ENCODE results near the gene MEGF10. TPM values are rescaled to one million over a fixed set of nuclear protein-coding genes. Genes with fewer than 3 reads are reported as not detected.

MEGF10 gene
- total and polyA plus RNA-seq, 2 of the 8 experiments (the other 6 are each of a cell fraction or from before 2014, with no cell fraction given), result 38.2 to 53.1 TPM

- no peak overlapping the region for H2AK5ac ChIP-seq (ENCODE audit: low read depth, low read length)
- no peak overlapping the region for H3K4me3 ChIP-seq (ENCODE audit: extremely low read depth in 1 of 4, insufficient read depth in 2 of 4, low read depth in 3 of 4, low read length in 4 of 4)
- H2BK5ac ChIP-seq (ENCODE audit: low read depth, low read length), result no peak overlapping the region
- DNase-seq (ENCODE audit: low read depth in 1 of 2, low spot score in 2 of 2), result no peak
- H4K8ac ChIP-seq (ENCODE audit: extremely low read depth, insufficient read depth, low read length), result no peak overlapping the region
- no peaks in the 10 kb centered on the region for H3K79me1 ChIP-seq (ENCODE audit: low read depth, low read length)
- H3K4me2 ChIP-seq (ENCODE audit: insufficient read depth in 1 of 2, low read depth in 2 of 2, low read length in 2 of 2), result no peak overlapping the region
- H2BK120ac ChIP-seq (replicated peaks; ENCODE audit: low read depth, low read length), result no peak overlapping the region
- H3K14ac ChIP-seq (ENCODE audit: insufficient read length), result no peak overlapping the region
- no peaks in the 10 kb centered on the region for H3K23me2 ChIP-seq (ENCODE audit: low read depth, low read length)
- no peak overlapping the region for H3K18ac ChIP-seq (ENCODE audit: extremely low read depth, low read length)
- H2BK12ac ChIP-seq (ENCODE audit: low read depth, low read length), result no peak overlapping the region
- no peak overlapping the region for H3K27ac ChIP-seq (ENCODE audit: low read depth, low read length)
- TF ChIP-seq TAF7 (optimal IDR thresholded peaks at IDR 0.05; ENCODE audit: borderline replicate concordance, low read depth, low read length), result no peak
- TF ChIP-seq SIRT6 (IDR thresholded peaks at IDR 0.05; ENCODE audit: low read length), result no peak
- no peak for TF ChIP-seq SP2 (IDR thresholded peaks at IDR 0.05; ENCODE audit: low read length)
- no peak for TF ChIP-seq FOSL1 (IDR thresholded peaks at IDR 0.05; ENCODE audit: insufficient read depth, low read depth, low read length)
- TF ChIP-seq JUND (IDR thresholded peaks at IDR 0.05; ENCODE audit: low read length), result no peak
- TF ChIP-seq CBX5 (IDR thresholded peaks at IDR 0.05; ENCODE audit: low read depth, low read length), result no peak
- TF ChIP-seq TAF1 (IDR thresholded peaks at IDR 0.05; ENCODE audit: low read depth, low read length), result no peak
- TF ChIP-seq CHD2 (IDR thresholded peaks at IDR 0.05; ENCODE audit: low read length), result no peak
- TF ChIP-seq KDM1A (IDR thresholded peaks at IDR 0.05; ENCODE audit: borderline replicate concordance, low read length), result no peak
- no peak for TF ChIP-seq POLR2A (IDR thresholded peaks at IDR 0.05; ENCODE audit: control extremely low read depth in 1 of 2, low read depth in 2 of 2, low read length in 2 of 2)
- TF ChIP-seq BRCA1 (IDR thresholded peaks at IDR 0.05; ENCODE audit: low read depth, low read length), result no peak
- no peak for TF ChIP-seq CHD1 (IDR thresholded peaks at IDR 0.05; ENCODE audit: low read depth, low read length)
- ChIA-PET POLR2A (ENCODE audit: partially characterized antibody) (no interaction called here), CTCF (ENCODE audit: partially characterized antibody) (interaction anchor here (0.8 kb wide), 1 partner anchor 62 kb away, joined by 3 read pairs; no protein-coding TSS in a partner anchor)
- no peaks in the 10 kb centered on the region for H3K9me3 ChIP-seq (ENCODE audit: insufficient read depth in 2 of 2, low read depth in 1 of 2, low read length in 1 of 2)
- no peaks in the 10 kb centered on the region for H3K79me2 ChIP-seq (ENCODE audit: control insufficient read depth in 1 of 2, insufficient read depth in 2 of 2, low read length in 2 of 2)
- H4K20me1 ChIP-seq (replicated peaks in 1 of 2; ENCODE audit: control insufficient read depth in 1 of 2, insufficient read depth in 2 of 2, low read length in 2 of 2), result no peaks in the 10 kb centered on the region
- no peaks in the 10 kb centered on the region for H3K4me1 ChIP-seq (replicated peaks in 1 of 4; ENCODE audit: control insufficient read depth in 3 of 4, insufficient read depth in 4 of 4, low read length in 3 of 4)
- H3K27me3 ChIP-seq (replicated peaks in 1 of 4; ENCODE audit: control insufficient read depth in 3 of 4, extremely low read depth in 1 of 4, insufficient read depth in 3 of 4, low read length in 3 of 4), result no peaks in the 10 kb centered on the region; a peak in 1 of 7 replicates
- no peak overlapping the region for H3K23ac ChIP-seq (ENCODE audit: insufficient read length)
- H3K4ac ChIP-seq (replicated peaks; ENCODE audit: insufficient read length, low read depth, low read length), result no peak overlapping the region
- H4K91ac ChIP-seq (replicated peaks; ENCODE audit: insufficient read length, low read length), result no peak overlapping the region
- 0 out of 8 replicates have a peak, but pooled peaks cover 0 to 4% (median 1%) of the 10 kb centered on the region in 4 experiments for H3K36me3 ChIP-seq (ENCODE audit: control insufficient read depth in 2 of 4, insufficient read depth in 4 of 4, low read length in 3 of 4)
- no peak overlapping the region for H3K56ac ChIP-seq (replicated peaks; ENCODE audit: insufficient read length, low read depth, low read length)
- H2BK20ac ChIP-seq (ENCODE audit: low read length), result no peak overlapping the region
- H3K9ac ChIP-seq (replicated peaks in 1 of 4; ENCODE audit: extremely low read depth in 1 of 4, low read depth in 3 of 4, low read length in 3 of 4), result no peak overlapping the region
- FAIRE-seq, result no peak
- H2AFZ ChIP-seq (ENCODE audit: low read length), result no peak overlapping the region
- H2BK15ac ChIP-seq (ENCODE audit: low read length), result no peak overlapping the region
- no peak overlapping the region for H4K5ac ChIP-seq (ENCODE audit: insufficient read length, low read depth, low read length)
Observed at GRCh38 chr5:127430627-127431026, 140.0 kb downstream of the MEGF10 start.

All from H1 (cell line).